IMR-90 (cell line): Measurements from ENCODE around the gene DUS3L. TPM values are rescaled to one million over a fixed set of nuclear protein-coding genes. Genes with fewer than 3 reads are reported as not detected.

Experiments
- ATAC-seq: fragments of 200-7000 bp; cut with Tn5 transposase; 2 replicates; pipeline ENCODE4 v1.9.1; 2020; ENCODE audit warnings: low read depth, mild to moderate bottlenecking, moderate library complexity
- BruUV-seq: library from RNA; stranded (reverse); fragments of 400-500 nt; replicated peaks from 2 replicates; lab custom pipeline; 2021; lab: Mats Ljungman, UMichigan
- CTCF ChIA-PET: fragments of 300-600 bp; formaldehyde crosslinking; extraction: SDS; loops from one replicate; lab custom pipeline; 2021; ENCODE audit warnings: antibody characterized with exemption; lab: Yijun Ruan, JAX
- POLR2A ChIA-PET: fragments of 300-600 bp; sonication (Branson Sonifier 250); formaldehyde crosslinking; loops from one replicate; lab custom pipeline; 2022; ENCODE audit warnings: antibody characterized with exemption; ENCODE audit not compliant: unreplicated experiment; lab: Charles Lee
- DNase-seq: peaks from one replicate; pipeline ENCODE4 v3.0.0; 2013
- H2AFZ ChIP-seq: replicated peaks from 2 replicates; pipeline ENCODE3; 2013; ENCODE audit warnings: low read length, mild to moderate bottlenecking; ENCODE audit not compliant: poor library complexity
- H2AK5ac ChIP-seq: 2 replicates; pipeline ENCODE4 v1.6.1; 2013; ENCODE audit warnings: low read depth, low read length, inconsistent platforms
- H2AK9ac ChIP-seq: replicated peaks from 2 replicates; pipeline ENCODE3; 2013; ENCODE audit warnings: mild to moderate bottlenecking, low read depth, low read length, moderate library complexity; ENCODE audit not compliant: poor library complexity
- H2BK120ac ChIP-seq: 2 replicates; pipeline ENCODE4 v1.6.1; 2013; ENCODE audit warnings: low read depth, low read length, inconsistent platforms
- H2BK15ac ChIP-seq: 3 replicates; pipeline ENCODE4 v1.6.1; 2013; ENCODE audit warnings: low read depth, low read length, inconsistent platforms
- H2BK20ac ChIP-seq: 2 replicates; pipeline ENCODE4 v1.6.1; 2013; ENCODE audit warnings: low read depth, mild to moderate bottlenecking, inconsistent platforms, low read length, moderate library complexity
- H2BK5ac ChIP-seq: 2 replicates; pipeline ENCODE4 v1.6.1; 2013; ENCODE audit warnings: mild to moderate bottlenecking, low read depth, low read length, inconsistent platforms; ENCODE audit not compliant: poor library complexity, severe bottlenecking
- H3K14ac ChIP-seq: replicated peaks from 2 replicates; pipeline ENCODE4 v1.6.1; 2013; ENCODE audit warnings: low read depth, low read length, inconsistent platforms
- H3K18ac ChIP-seq: 2 replicates; pipeline ENCODE4 v1.6.1; 2013; ENCODE audit warnings: low read depth, low read length, control low read depth
- H3K23ac ChIP-seq: 2 replicates; pipeline ENCODE4 v1.6.1; 2013; ENCODE audit warnings: low read depth, low read length, inconsistent platforms
- H3K27ac ChIP-seq: 2 replicates; pipeline ENCODE4 v1.5.1; 2013; ENCODE audit warnings: mild to moderate bottlenecking, control low read depth, low read length; ENCODE audit not compliant: insufficient read depth
- H3K27me3 ChIP-seq: 2 replicates; pipeline ENCODE4 v1.6.1; 2013; ENCODE audit warnings: low read length; ENCODE audit not compliant: control insufficient read depth, insufficient read depth
- H3K36me3 ChIP-seq: 2 replicates; pipeline ENCODE4 v1.6.1; 2013; ENCODE audit warnings: low read length, mixed read lengths; ENCODE audit not compliant: control insufficient read depth, insufficient read depth
- H3K4ac ChIP-seq: 2 replicates; pipeline ENCODE4 v1.6.1; 2013; ENCODE audit warnings: low read depth, low read length, inconsistent platforms
- H3K4me1 ChIP-seq: 2 replicates; pipeline ENCODE4 v1.6.1; 2013; ENCODE audit warnings: low read length, mixed read lengths; ENCODE audit not compliant: control insufficient read depth, insufficient read depth
- H3K4me2 ChIP-seq: 2 replicates; pipeline ENCODE4 v1.6.1; 2013; ENCODE audit warnings: low read depth, mild to moderate bottlenecking, control low read depth, low read length, moderate library complexity
- H3K4me3 ChIP-seq: 2 replicates; pipeline ENCODE4 v1.5.1; 2013; ENCODE audit warnings: low read depth, mild to moderate bottlenecking, control low read depth, low read length, moderate library complexity; ENCODE audit not compliant: insufficient read depth
- H3K56ac ChIP-seq: 2 replicates; pipeline ENCODE4 v1.6.1; 2013; ENCODE audit warnings: low read length, inconsistent platforms; ENCODE audit not compliant: insufficient read depth; ENCODE audit errors: extremely low read depth
- H3K79me1 ChIP-seq, 2 experiments: 2 replicates each; pipeline ENCODE4 v1.6.1; 2013; ENCODE audit warnings: low read length in 2 of 2, inconsistent platforms in 1 of 2, low read depth in 1 of 2
- H3K9ac ChIP-seq: 2 replicates; pipeline ENCODE4 v1.6.1; 2013; ENCODE audit warnings: low read depth, low read length, control low read depth
- H3K9me1 ChIP-seq: 2 replicates; pipeline ENCODE4 v1.6.1; 2013; ENCODE audit warnings: low read length, inconsistent platforms; ENCODE audit not compliant: insufficient read depth
- H3K9me3 ChIP-seq: 2 replicates; pipeline ENCODE4 v1.6.1; 2013; ENCODE audit warnings: low read length; ENCODE audit not compliant: control insufficient read depth, insufficient read depth
- H4K20me1 ChIP-seq: 2 replicates; pipeline ENCODE4 v1.6.1; 2013; ENCODE audit warnings: low read length, inconsistent platforms; ENCODE audit not compliant: insufficient read depth
- H4K5ac ChIP-seq: 2 replicates; pipeline ENCODE4 v1.6.1; 2013; ENCODE audit warnings: mild to moderate bottlenecking, low read depth, low read length, control low read depth
- H4K8ac ChIP-seq, 2 experiments: 2 replicates each; pipeline ENCODE4 v1.6.1; 2013; ENCODE audit warnings: low read depth in 2 of 2, low read length in 2 of 2, control low read depth in 1 of 2, inconsistent platforms in 1 of 2
- H4K91ac ChIP-seq: 2 replicates; pipeline ENCODE4 v1.6.1; 2013; ENCODE audit warnings: low read depth, low read length, inconsistent platforms; ENCODE audit not compliant: insufficient read depth
- ELK1 ChIP-seq: fragments of 150-350 bp; IDR thresholded peaks from 2 replicates; pipeline ENCODE4 v1.6.1; 2016; ENCODE audit warnings: low read depth, mild to moderate bottlenecking, low read length, moderate library complexity, borderline replicate concordance
- SMC3 ChIP-seq: fragments of 150-350 bp; IDR thresholded peaks from 2 replicates; pipeline ENCODE4 v1.6.1; 2016; ENCODE audit warnings: low read depth, mild to moderate bottlenecking, antibody characterized with exemption, low read length, moderate library complexity
- WGBS, 2 experiments: methylation state at CpG; one replicate each; pipeline versions ENCODE4 v1.1.5 to v1.1.7; 2013; ENCODE audit warnings: missing lambda C conversion rate in 2 of 2; ENCODE audit not compliant: insufficient read length in 1 of 2; ENCODE audit errors: extremely low coverage in 2 of 2; 5-methylcytosine and 5-hydroxymethylcytosine counted together
- dilution Hi-C: fragments of 300-500 bp; cut with HindIII; formaldehyde crosslinking; loops from one replicate; pipeline ENCODE4 v1.14.3; 2018; ENCODE audit warnings: low sequenced_read_pairs; ENCODE audit not compliant: unreplicated experiment
- in situ Hi-C: fragments of 300-500 bp; cut with MboI; formaldehyde crosslinking; loops from 3 replicates; pipeline ENCODE4 v1.14.3; 2019; ENCODE audit warnings: low sequenced_read_pairs, inconsistent platforms, mixed read lengths
- intact Hi-C: fragments of 100-400 bp; cut with micrococcal nuclease; formaldehyde crosslinking; loops from 2 replicates; pipeline ENCODE4 v1.10.0; 2022
- polyA plus RNA-seq, 3 experiments: library from polyadenylated mRNA; depleted of rRNA; stranded (reverse); fragments of >200 nt; gene quantifications; 2 replicates each; pipeline ENCODE4 v1.2.3, GENCODE V29; 2012; ENCODE audit warnings: low replicate concordance in 1 of 3
- total RNA-seq: library from RNA; depleted of rRNA; stranded (reverse); fragments of >200 nt; gene quantifications from 2 replicates; pipeline ENCODE4 v1.2.3, GENCODE V29; 2012

The DUS3L gene
- total and polyA plus RNA-seq, 2 of the 4 experiments (the other 2 are of a cell fraction) = 12.4 to 21.3 TPM

GRCh38 chr19:5832527-5833216 is 41.7 kb upstream of the DUS3L start:
- no peak for ATAC-seq

More at GRCh38 chr19:5832527-5833216, 41.7 kb upstream of the DUS3L start:
- no peak overlapping the region for H4K8ac ChIP-seq
- H2AK9ac ChIP-seq = no peak overlapping the region
- intact Hi-C loops (no loop called here), in situ Hi-C loops (no loop called here), dilution Hi-C loops (no loop called here)
- H3K9me1 ChIP-seq = peaks cover 4% of the 10 kb centered on the region; the same call in 1 of the 2 replicates
- H4K91ac ChIP-seq = no peak overlapping the region
- no TSS peak for BruUV-seq
- no peak for DNase-seq
- TF ChIP-seq SMC3 (no peak), ELK1 (no peak)
- no peak overlapping the region for H3K18ac ChIP-seq
- H3K9ac ChIP-seq = no peak overlapping the region
- no peak overlapping the region for H2AFZ ChIP-seq
- CTCF ChIA-PET = no interaction called here
- no peak overlapping the region for H3K23ac ChIP-seq
- H4K20me1 ChIP-seq = no peaks in the 10 kb centered on the region
- H2BK5ac ChIP-seq = no peak overlapping the region
- H2BK15ac ChIP-seq = no peak overlapping the region
- peaks cover 9% of the 10 kb centered on the region for H3K4me1 ChIP-seq
- H3K14ac ChIP-seq = no peak overlapping the region
- H3K27me3 ChIP-seq = peaks cover 3% of the 10 kb centered on the region; the same call in 1 of the 2 replicates
- H3K56ac ChIP-seq = no peak overlapping the region
- WGBS, 2 experiments = 73% methylated on average over 3 of the region's 6 CpGs; no CpG with 5 or more reads in 1 of the 2 experiments
- no peaks in the 10 kb centered on the region for H3K36me3 ChIP-seq
- no peak overlapping the region for H2BK120ac ChIP-seq
- H3K27ac ChIP-seq = no peak overlapping the region
- no peak overlapping the region for H3K4ac ChIP-seq
- H3K79me1 ChIP-seq = peaks cover 0 to 6% of the 10 kb centered on the region in 2 experiments; a peak in 2 of 4 replicates
- POLR2A ChIA-PET = no interaction called here
- no peak overlapping the region for H2AK5ac ChIP-seq
- no peak overlapping the region for H3K4me2 ChIP-seq
- no peak overlapping the region for H2BK20ac ChIP-seq
- H3K4me3 ChIP-seq = no peak overlapping the region
- no peaks in the 10 kb centered on the region for H3K9me3 ChIP-seq
- H4K5ac ChIP-seq = no peak overlapping the region
